Neural cell (in vitro differentiated cells): ENCODE data around the gene CENPT. TPM values are rescaled to one million over a fixed set of nuclear protein-coding genes. Genes with fewer than 3 reads are reported as not detected.

ENCODE experiments used
- H2AFZ ChIP-seq: fragments of 200-600, 300-800 bp; sonication (generic), shearing (Covaris generic); 2 replicates; pipeline ENCODE4 v1.6.0; 2014; ENCODE audit warnings: low read depth, mild to moderate bottlenecking, antibody characterized with exemption, low read length, moderate library complexity
- H3F3A ChIP-seq: fragments of 200-600 bp; shearing (Covaris generic); 2 replicates; pipeline ENCODE4 v1.6.1; 2016; ENCODE audit warnings: mild to moderate bottlenecking, moderate library complexity, mixed read lengths, antibody characterized with exemption, low read length; ENCODE audit not compliant: insufficient read depth, poor library complexity, severe bottlenecking
- H3K27ac ChIP-seq: fragments of 200-600, 300-800 bp; sonication (generic), shearing (Covaris generic); 2 replicates; pipeline ENCODE4 v1.5.1; 2014; ENCODE audit warnings: mild to moderate bottlenecking, low read length, moderate library complexity
- H3K27me3 ChIP-seq: fragments of 300-800, 200-600 bp; sonication (generic), shearing (Covaris generic); 2 replicates; pipeline ENCODE4 v1.6.0; 2014; ENCODE audit warnings: mild to moderate bottlenecking, low read depth, low read length, moderate library complexity; ENCODE audit not compliant: insufficient read depth
- H3K36me3 ChIP-seq: fragments of 300-800, 200-600 bp; sonication (generic), shearing (Covaris generic); 2 replicates; pipeline ENCODE4 v1.5.1; 2014; ENCODE audit warnings: mild to moderate bottlenecking, antibody characterized with exemption, low read length, moderate library complexity; ENCODE audit not compliant: insufficient read depth
- H3K4me2 ChIP-seq: fragments of 300-800, 200-600 bp; sonication (generic), shearing (Covaris generic); 2 replicates; pipeline ENCODE4 v1.6.0; 2014; ENCODE audit warnings: mild to moderate bottlenecking, low read length
- H3K4me3 ChIP-seq: fragments of 300-800, 200-600 bp; sonication (generic), shearing (Covaris generic); 2 replicates; pipeline ENCODE4 v1.5.1; 2014; ENCODE audit warnings: mild to moderate bottlenecking, low read length, moderate library complexity
- H3K79me2 ChIP-seq: fragments of 200-600 bp; shearing (Covaris generic); replicated peaks from 2 replicates; pipeline ENCODE4 v1.6.0; 2014; ENCODE audit warnings: mild to moderate bottlenecking, low read length, moderate library complexity; ENCODE audit not compliant: insufficient read depth
- H3K9ac ChIP-seq: fragments of 300-800, 200-600 bp; sonication (generic), shearing (Covaris generic); 2 replicates; pipeline ENCODE4 v1.6.1; 2016; ENCODE audit warnings: mild to moderate bottlenecking, low read length, mixed read lengths
- H3K9me2 ChIP-seq: fragments of 200-600 bp; shearing (Covaris generic); 2 replicates; pipeline ENCODE4 v1.6.1; 2016; ENCODE audit warnings: mild to moderate bottlenecking, low read length, mixed read lengths; ENCODE audit not compliant: insufficient read depth
- H3K9me3 ChIP-seq: fragments of 200-600, 300-800 bp; sonication (generic), shearing (Covaris generic); 2 replicates; pipeline ENCODE4 v1.6.1; 2016; ENCODE audit warnings: mild to moderate bottlenecking, mixed run types, low read length, moderate library complexity, mixed read lengths
- H4K20me1 ChIP-seq: fragments of 200-600 bp; shearing (Covaris generic); 2 replicates; pipeline ENCODE4 v1.6.1; 2016; ENCODE audit warnings: mild to moderate bottlenecking, mixed run types; ENCODE audit not compliant: insufficient read depth
- CTCF ChIP-seq: fragments of 450-650 bp; IDR thresholded peaks from 2 replicates; pipeline ENCODE4 v1.5.1; 2014; ENCODE audit warnings: antibody characterized with exemption, mild to moderate bottlenecking, moderate library complexity; ENCODE audit not compliant: poor library complexity, severe bottlenecking
- EP300 ChIP-seq: fragments of 450-650 bp; conservative IDR thresholded peaks from 2 replicates; pipeline ENCODE4 v1.6.1; 2014; ENCODE audit warnings: antibody characterized with exemption, mild to moderate bottlenecking, moderate library complexity; ENCODE audit not compliant: poor library complexity, severe bottlenecking
- EZH2 ChIP-seq: fragments of 200-600, 300-800 bp; shearing (Covaris generic), sonication (generic); IDR thresholded peaks from 2 replicates; pipeline ENCODE4 v1.6.1; 2014; ENCODE audit warnings: antibody characterized with exemption, low read length, borderline replicate concordance, mild to moderate bottlenecking; ENCODE audit not compliant: insufficient read depth, poor library complexity, severe bottlenecking
- MXI1 ChIP-seq: fragments of 450-650 bp; conservative IDR thresholded peaks from 2 replicates; pipeline ENCODE4 v1.6.1; 2014; ENCODE audit warnings: antibody characterized with exemption, mild to moderate bottlenecking; ENCODE audit not compliant: poor library complexity, severe bottlenecking
- POLR2AphosphoS5 ChIP-seq: IDR thresholded peaks from 2 replicates; pipeline ENCODE4 v1.6.1; 2012
- RAD21 ChIP-seq: fragments of 450-650 bp; conservative IDR thresholded peaks from 2 replicates; pipeline ENCODE4 v1.6.1; 2014; ENCODE audit warnings: antibody characterized with exemption, mild to moderate bottlenecking, moderate library complexity
- REST ChIP-seq: IDR thresholded peaks from 2 replicates; pipeline ENCODE4 v1.6.1; 2012; ENCODE audit warnings: borderline replicate concordance
- SMC3 ChIP-seq: fragments of 450-650 bp; conservative IDR thresholded peaks from 2 replicates; pipeline ENCODE4 v1.6.1; 2014; ENCODE audit warnings: antibody characterized with exemption, mild to moderate bottlenecking, moderate library complexity; ENCODE audit not compliant: poor library complexity
- TAF1 ChIP-seq: IDR thresholded peaks from 2 replicates; pipeline ENCODE4 v1.6.1; 2012; ENCODE audit warnings: low read depth
- polyA plus RNA-seq: library from polyadenylated mRNA; depleted of rRNA; stranded (reverse); fragments of >200 nt; gene quantifications from 2 replicates; pipeline ENCODE4 v1.2.3, GENCODE V29; 2014

The CENPT gene
- polyA plus RNA-seq, 1 donor from 2014 or later = 104 TPM

- no peaks in the 10 kb centered on the region for H3K79me2 ChIP-seq
- H3K4me3 ChIP-seq = no peak overlapping the region
- TF ChIP-seq SMC3 (no peak), TAF1 (no peak), POLR2AphosphoS5 (no peak), EZH2 (no peak), MXI1 (no peak), RAD21 (no peak), CTCF (no peak)
- no peaks in the 10 kb centered on the region for H3K9me2 ChIP-seq
- no peak overlapping the region for H3K9ac ChIP-seq
- H3K4me2 ChIP-seq = no peak overlapping the region
- no peaks in the 10 kb centered on the region for H3K9me3 ChIP-seq
- H2AFZ ChIP-seq = no peak overlapping the region
- no peaks in the 10 kb centered on the region for H4K20me1 ChIP-seq
- no peaks in the 10 kb centered on the region for H3K36me3 ChIP-seq
- no peaks in the 10 kb centered on the region for H3F3A ChIP-seq
- H3K27ac ChIP-seq = no peak overlapping the region
- H3K27me3 ChIP-seq = no peaks in the 10 kb centered on the region
Measured at GRCh38 chr16:67825119-67825518, 22.4 kb downstream of the CENPT start.

- Histone ChIP-seq H3K79me2 (no peaks in the 10 kb centered on the region), H3K27ac (no peak overlapping the region), H3K9ac (no peak overlapping the region), H3F3A (no peaks in the 10 kb centered on the region), H2AFZ (no peak overlapping the region), H3K9me3 (no peaks in the 10 kb centered on the region), H3K27me3 (no peaks in the 10 kb centered on the region), H3K4me2 (no peak overlapping the region), H4K20me1 (no peaks in the 10 kb centered on the region), H3K9me2 (no peaks in the 10 kb centered on the region), H3K36me3 (no peaks in the 10 kb centered on the region), H3K4me3 (no peak overlapping the region)
- TF ChIP-seq RAD21 (no peak), SMC3 (no peak), POLR2AphosphoS5 (no peak), REST (no peak), TAF1 (no peak), EP300 (no peak), EZH2 (no peak), CTCF (no peak), MXI1 (no peak)
Measured at GRCh38 chr16:67822511-67822910, 25.0 kb downstream of the CENPT start.
